ENCODE measurements around the gene RNF39.

DNA sequence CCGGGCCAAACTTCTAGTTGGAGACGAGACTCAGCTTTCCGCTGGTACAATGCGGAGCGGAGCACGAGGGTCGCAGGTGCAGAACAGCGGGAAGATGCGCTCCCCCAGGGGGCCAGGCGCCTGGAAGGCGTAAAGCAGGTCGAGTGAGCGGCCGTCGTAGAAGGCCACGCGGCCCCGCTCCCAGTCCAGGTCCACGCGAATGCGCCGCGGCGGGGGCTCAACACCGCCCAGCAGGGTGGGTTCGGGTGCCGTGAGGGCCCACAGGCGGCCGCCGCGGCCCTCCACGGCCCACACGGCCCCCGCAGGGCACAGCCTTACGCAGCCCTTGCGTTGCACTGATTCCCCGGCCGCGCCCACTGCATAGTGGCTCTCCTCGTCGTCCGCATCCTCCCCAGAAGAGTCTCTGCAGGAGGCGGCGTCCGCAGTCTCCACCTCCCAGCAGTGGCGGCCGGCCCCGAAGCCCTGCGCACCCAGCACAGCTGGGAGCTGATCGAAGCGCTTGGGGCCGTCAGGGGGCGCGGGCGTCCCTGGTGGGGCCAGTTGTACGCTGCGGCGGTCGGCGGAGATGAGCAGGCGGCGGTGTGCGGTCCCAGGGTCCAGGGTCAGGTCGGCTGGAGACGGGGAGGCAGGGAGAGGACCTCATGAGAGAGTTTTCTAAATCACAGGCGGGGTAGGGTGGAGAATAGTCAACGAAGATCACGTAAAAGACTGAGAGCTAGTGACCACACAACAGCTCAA, 4.3 kb downstream of the RNF39 start:
- TF ChIP-seq POLR2A (IDR thresholded peaks at IDR 0.05; ENCODE audit: low read depth, low read length), result no peak
- no peak for TF ChIP-seq SPI1 (IDR thresholded peaks at IDR 0.05; ENCODE audit: low read depth, low read length)
- no peak for TF ChIP-seq POLR2AphosphoS5 (IDR thresholded peaks at IDR 0.05; ENCODE audit: low read depth, low read length)
